Kidney (tissue), 14 donors: Measurements from ENCODE around the gene BIRC5. TPM values are rescaled to one million over a fixed set of nuclear protein-coding genes. Genes with fewer than 3 reads are reported as not detected.
"Not testable (repeated sequence)": the region's sequence is repeated elsewhere in the genome, so short reads cannot be mapped to it uniquely, and the experiment has no call there.

Source experiments
- DNase-seq, 5 donors: peaks; one replicate each; pipeline ENCODE4 v3.0.0-alpha.2; 2013 to 2020
- FAIRE-seq: peaks from 2 replicates; lab custom pipeline; 2012; peaks lifted over from hg19 to GRCh38; lab: Jason Lieb, UNC
- H3K27ac ChIP-seq, 2 donors: one replicate each; pipeline ENCODE4 v1.7.0; 2013; ENCODE audit warnings: low read depth in 2 of 2, low read length in 2 of 2, inconsistent platforms in 1 of 2
- H3K27me3 ChIP-seq: one replicate; pipeline ENCODE4 v1.7.1; 2013; ENCODE audit warnings: low read length, inconsistent platforms; ENCODE audit not compliant: control insufficient read depth, insufficient read depth
- H3K36me3 ChIP-seq, 3 donors: one replicate each; pipeline versions ENCODE4 v1.7.0 to v1.7.1; 2013; ENCODE audit warnings: low read length in 3 of 3, control low read depth in 1 of 3, inconsistent platforms in 1 of 3; ENCODE audit not compliant: insufficient read depth in 3 of 3, control insufficient read depth in 2 of 3
- H3K4me1 ChIP-seq, 3 donors: one replicate each; pipeline versions ENCODE4 v1.7.0 to v1.7.1; 2013; ENCODE audit warnings: low read length in 3 of 3, inconsistent platforms in 1 of 3, low read depth in 1 of 3; ENCODE audit not compliant: control insufficient read depth in 2 of 3, insufficient read depth in 2 of 3
- H3K4me3 ChIP-seq, 3 donors: one replicate each; pipeline versions ENCODE4 v1.7.0 to v1.8.1; 2013; ENCODE audit warnings: low read length in 3 of 3, control low read depth in 1 of 3, inconsistent platforms in 1 of 3
- H3K9ac ChIP-seq, 3 donors: one replicate each; pipeline versions ENCODE4 v1.7.0 to v1.7.1; 2013; ENCODE audit warnings: low read length in 3 of 3, control low read depth in 1 of 3, inconsistent platforms in 1 of 3
- H3K9me3 ChIP-seq, 3 donors: one replicate each; pipeline versions ENCODE4 v1.7.0 to v1.7.1; 2013; ENCODE audit warnings: low read length in 3 of 3, control low read depth in 1 of 3, inconsistent platforms in 1 of 3; ENCODE audit not compliant: control insufficient read depth in 2 of 3, insufficient read depth in 1 of 3
- intact Hi-C: fragments of 100-400 bp; cut with DNase I; formaldehyde crosslinking; loops from one replicate; pipeline ENCODE4 v1.11.1; 2022
- polyA plus RNA-seq: library from polyadenylated mRNA; stranded (reverse); fragments of 350-450 nt; fragmentation: Illumina TruSeq; extraction: RNeasy Lipid Tissue Mini Kit (QIAGEN cat#74804); gene quantifications from one replicate; pipeline ENCODE4 v1.2.3, GENCODE V29; 2014; ENCODE audit warnings: low read depth, low replicate concordance; ENCODE audit not compliant: insufficient read depth
- total RNA-seq: library from RNA; stranded (reverse); fragmentation: NEBNext Ultra II Directional; extraction: Animal tissue kit (Norgen Biotek cat#: 25700); gene quantifications from one replicate; pipeline ENCODE4 v1.2.1, GENCODE V29; 2021
- TF ChIP-seq, protein P1 (sequence below): IDR thresholded peaks from 3 replicates; pipeline ENCODE4 v1.5.1; 2012; ENCODE audit warnings: mild to moderate bottlenecking, moderate library complexity, borderline replicate concordance; ENCODE audit not compliant: insufficient read depth; ENCODE audit errors: extremely low read depth
- donor health status: control.
- donor health status: control.
- donor health status: control.
- donor health status: control.
- donor health status: control.
- donor health status: DM: yes; HTN: yes; CAD: no.
- donor health status: Normal renal cell carcinoma (clear cell type).

Gene BIRC5
- total and polyA plus RNA-seq, 2 donors from 2014 or later: 0.26 to 1.7 TPM

DNA sequence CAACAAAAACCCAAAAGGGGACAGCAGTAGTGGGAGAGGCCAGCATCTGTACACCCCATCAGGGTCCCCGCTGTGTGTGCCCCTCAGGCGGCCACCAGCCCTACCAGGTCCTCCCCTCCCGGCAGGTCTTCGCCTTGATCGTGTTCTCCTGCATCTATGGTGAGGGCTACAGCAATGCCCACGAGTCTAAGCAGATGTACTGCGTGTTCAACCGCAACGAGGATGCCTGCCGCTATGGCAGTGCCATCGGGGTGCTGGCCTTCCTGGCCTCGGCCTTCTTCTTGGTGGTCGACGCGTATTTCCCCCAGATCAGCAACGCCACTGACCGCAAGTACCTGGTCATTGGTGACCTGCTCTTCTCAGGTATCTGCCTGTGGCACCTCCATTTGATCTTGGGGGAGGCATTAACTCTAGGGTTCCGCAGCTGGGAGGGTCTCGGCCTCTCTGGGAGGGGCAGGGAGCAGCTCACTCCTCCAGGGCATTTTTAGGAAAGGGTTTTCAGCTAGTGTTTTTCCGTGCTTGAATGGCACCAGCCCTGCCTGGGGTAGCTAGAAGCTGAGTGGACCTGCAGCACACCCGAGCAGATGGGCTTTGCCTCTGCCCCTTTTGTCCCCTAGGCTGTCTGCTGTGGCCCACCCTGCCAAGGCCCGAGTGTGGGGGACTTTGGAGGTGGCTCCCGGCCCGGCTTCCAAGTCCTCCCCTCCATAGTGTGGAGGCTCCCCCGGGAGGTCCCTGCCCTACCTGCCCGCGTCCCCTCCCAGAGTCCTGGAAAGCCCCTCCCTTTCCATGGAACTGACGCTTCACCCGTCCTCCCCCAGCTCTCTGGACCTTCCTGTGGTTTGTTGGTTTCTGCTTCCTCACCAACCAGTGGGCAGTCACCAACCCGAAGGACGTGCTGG is 43.1 kb upstream of the BIRC5 start:
- Histone ChIP-seq H3K9me3 (no peaks in the 10 kb centered on the region), H3K9ac (no peak overlapping the region), H3K4me3 (no peak overlapping the region), H3K4me1 (peaks cover 0 to 36% (median 27%) of the 10 kb centered on the region in 3 donors), H3K27me3 (no peaks in the 10 kb centered on the region), H3K36me3 (peaks cover 0 to 3% (median 0%) of the 10 kb centered on the region in 3 donors), H3K27ac (no peak overlapping the region)
- no peak for FAIRE-seq
- intact Hi-C loops: loop anchor here (10.0 kb wide), 1 partner anchor 56 kb away; no protein-coding TSS in a partner anchor
- DNase-seq: no peak
- TF ChIP-seq, protein P1, sequence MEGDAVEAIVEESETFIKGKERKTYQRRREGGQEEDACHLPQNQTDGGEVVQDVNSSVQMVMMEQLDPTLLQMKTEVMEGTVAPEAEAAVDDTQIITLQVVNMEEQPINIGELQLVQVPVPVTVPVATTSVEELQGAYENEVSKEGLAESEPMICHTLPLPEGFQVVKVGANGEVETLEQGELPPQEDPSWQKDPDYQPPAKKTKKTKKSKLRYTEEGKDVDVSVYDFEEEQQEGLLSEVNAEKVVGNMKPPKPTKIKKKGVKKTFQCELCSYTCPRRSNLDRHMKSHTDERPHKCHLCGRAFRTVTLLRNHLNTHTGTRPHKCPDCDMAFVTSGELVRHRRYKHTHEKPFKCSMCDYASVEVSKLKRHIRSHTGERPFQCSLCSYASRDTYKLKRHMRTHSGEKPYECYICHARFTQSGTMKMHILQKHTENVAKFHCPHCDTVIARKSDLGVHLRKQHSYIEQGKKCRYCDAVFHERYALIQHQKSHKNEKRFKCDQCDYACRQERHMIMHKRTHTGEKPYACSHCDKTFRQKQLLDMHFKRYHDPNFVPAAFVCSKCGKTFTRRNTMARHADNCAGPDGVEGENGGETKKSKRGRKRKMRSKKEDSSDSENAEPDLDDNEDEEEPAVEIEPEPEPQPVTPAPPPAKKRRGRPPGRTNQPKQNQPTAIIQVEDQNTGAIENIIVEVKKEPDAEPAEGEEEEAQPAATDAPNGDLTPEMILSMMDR: no peak

DNA sequence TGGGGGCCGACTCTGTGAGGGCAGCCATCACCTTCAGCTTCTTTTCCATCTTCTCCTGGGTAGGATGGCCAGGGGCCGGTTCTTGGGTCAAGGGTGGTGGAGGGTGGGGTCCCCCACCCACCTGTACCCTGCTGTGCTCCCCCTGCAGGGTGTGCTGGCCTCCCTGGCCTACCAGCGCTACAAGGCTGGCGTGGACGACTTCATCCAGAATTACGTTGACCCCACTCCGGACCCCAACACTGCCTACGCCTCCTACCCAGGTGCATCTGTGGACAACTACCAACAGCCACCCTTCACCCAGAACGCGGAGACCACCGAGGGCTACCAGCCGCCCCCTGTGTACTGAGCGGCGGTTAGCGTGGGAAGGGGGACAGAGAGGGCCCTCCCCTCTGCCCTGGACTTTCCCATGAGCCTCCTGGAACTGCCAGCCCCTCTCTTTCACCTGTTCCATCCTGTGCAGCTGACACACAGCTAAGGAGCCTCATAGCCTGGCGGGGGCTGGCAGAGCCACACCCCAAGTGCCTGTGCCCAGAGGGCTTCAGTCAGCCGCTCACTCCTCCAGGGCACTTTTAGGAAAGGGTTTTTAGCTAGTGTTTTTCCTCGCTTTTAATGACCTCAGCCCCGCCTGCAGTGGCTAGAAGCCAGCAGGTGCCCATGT is 42.3 kb upstream of the BIRC5 start:
- not testable (repeated sequence) for H3K9ac ChIP-seq, FAIRE-seq, H3K27ac ChIP-seq, DNase-seq, H3K9me3 ChIP-seq, H3K4me3 ChIP-seq, H3K36me3 ChIP-seq, H3K27me3 ChIP-seq
- H3K4me1 ChIP-seq: peaks cover 0 to 44% (median 34%) of the 10 kb centered on the region in 3 donors
- intact Hi-C loops: loop anchor here (10.0 kb wide), 1 partner anchor 57 kb away; no protein-coding TSS in a partner anchor

DNA sequence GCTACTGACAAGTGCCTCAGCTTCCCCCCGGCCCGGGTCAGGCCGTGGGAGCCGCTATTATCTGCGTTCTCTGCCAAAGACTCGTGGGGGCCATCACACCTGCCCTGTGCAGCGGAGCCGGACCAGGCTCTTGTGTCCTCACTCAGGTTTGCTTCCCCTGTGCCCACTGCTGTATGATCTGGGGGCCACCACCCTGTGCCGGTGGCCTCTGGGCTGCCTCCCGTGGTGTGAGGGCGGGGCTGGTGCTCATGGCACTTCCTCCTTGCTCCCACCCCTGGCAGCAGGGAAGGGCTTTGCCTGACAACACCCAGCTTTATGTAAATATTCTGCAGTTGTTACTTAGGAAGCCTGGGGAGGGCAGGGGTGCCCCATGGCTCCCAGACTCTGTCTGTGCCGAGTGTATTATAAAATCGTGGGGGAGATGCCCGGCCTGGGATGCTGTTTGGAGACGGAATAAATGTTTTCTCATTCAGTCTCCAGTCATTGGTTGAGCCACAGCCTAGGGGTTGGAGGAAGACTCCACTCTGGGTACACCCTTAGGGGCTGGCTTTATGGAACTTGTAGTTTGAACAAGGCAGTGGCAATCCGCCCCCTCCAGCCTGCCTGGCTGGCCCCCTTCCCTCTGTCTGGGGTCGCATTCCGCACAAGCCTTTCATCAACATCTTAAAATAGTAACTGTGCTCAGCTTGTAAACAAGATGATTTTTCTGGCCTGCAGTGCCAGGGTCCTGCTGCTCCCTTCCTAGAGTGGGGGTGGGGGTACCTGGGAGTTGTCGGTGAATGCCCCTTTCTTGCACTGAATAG is 41.6 kb upstream of the BIRC5 start:
- Histone ChIP-seq H3K4me1 (peaks cover 0 to 46% (median 40%) of the 10 kb centered on the region in 3 donors), H3K27me3 (no peaks in the 10 kb centered on the region), H3K9ac (no peak overlapping the region), H3K4me3 (no peak overlapping the region), H3K36me3 (peaks cover 0 to 3% (median 0%) of the 10 kb centered on the region in 3 donors), H3K9me3 (no peaks in the 10 kb centered on the region), H3K27ac (peak overlapping the region; percentile 2 to 20)
- intact Hi-C loops: loop anchor here (10.0 kb wide), 1 partner anchor 58 kb away; no protein-coding TSS in a partner anchor
- FAIRE-seq (no peak), DNase-seq (peak in 2 of 5 donors; percentile 66 to 87)
- TF ChIP-seq, protein P1: no peak
